HPDE6-E6E7 (cell line): ENCODE measurements around the gene POU2F3.
A peak's percentile ranks its signal among the peaks of the same experiment; 100 is the strongest.

Source experiments
- DNase-seq: peaks from one replicate; pipeline ENCODE4 v3.0.0; 2011; ENCODE audit warnings: missing footprints; ENCODE audit errors: extremely low spot score

Gene POU2F3

GRCh38 chr11:120317689-120318480 is 77.9 kb downstream of the POU2F3 start:
- no peak for DNase-seq

GRCh38 chr11:120318906-120319305 is 79.0 kb downstream of the POU2F3 start:
- no peak for DNase-seq

- DNase-seq = no peak
Measured at GRCh38 chr11:120324932-120325810, 85.2 kb downstream of the POU2F3 start, which contains the start of gene TLCD5. Gene TLCD5, plus strand, starts transcription at chr11:120325299. Its CDS starts 2,143 bp downstream, at chr11:120327442.

GRCh38 chr11:120326228-120326627 is 86.3 kb downstream of the POU2F3 start:
- DNase-seq = no peak

- DNase-seq = no peak
Measured at GRCh38 chr11:120326845-120327281, 86.9 kb downstream of the POU2F3 start.

- no peak for DNase-seq
Measured at GRCh38 chr11:120327311-120327710, 87.4 kb downstream of the POU2F3 start.

- no peak for DNase-seq
Measured at GRCh38 chr11:120329556-120329955, 89.6 kb downstream of the POU2F3 start.

- DNase-seq = no peak
Measured at GRCh38 chr11:120330045-120330444, 90.1 kb downstream of the POU2F3 start.

- no peak for DNase-seq
Measured at GRCh38 chr11:120331301-120331996, 91.5 kb downstream of the POU2F3 start.

GRCh38 chr11:120332822-120333716 is 93.1 kb downstream of the POU2F3 start:
- DNase-seq = no peak

- DNase-seq = no peak
Measured at GRCh38 chr11:120333801-120334200, 93.9 kb downstream of the POU2F3 start.

GRCh38 chr11:120334332-120334731 is 94.4 kb downstream of the POU2F3 start:
- DNase-seq = no peak

- DNase-seq = no peak
Measured at GRCh38 chr11:120334894-120335462, 95.0 kb downstream of the POU2F3 start.

GRCh38 chr11:120335556-120335907 is 95.6 kb downstream of the POU2F3 start:
- no peak for DNase-seq

- peak; percentile 79 for DNase-seq
Measured at GRCh38 chr11:120335908-120336640, 96.1 kb downstream of the POU2F3 start, which contains the start of gene ARHGEF12. Gene ARHGEF12, plus strand, starts transcription at chr11:120336413. Its CDS starts 831 bp downstream, at chr11:120337244.

GRCh38 chr11:120336641-120337354 is 96.9 kb downstream of the POU2F3 start:
- DNase-seq = no peak

- no peak for DNase-seq
Measured at GRCh38 chr11:120337355-120338106, 97.6 kb downstream of the POU2F3 start.
